AG09319 (cell line): ENCODE measurements around the gene DESI1.

Source experiments
- DNase-seq: peaks from one replicate; pipeline ENCODE4 v3.0.0-alpha.2; 2010; ENCODE audit warnings: low read depth; ENCODE audit errors: extremely low read depth
- TF ChIP-seq, protein P1 (sequence below): IDR thresholded peaks from 2 replicates; pipeline ENCODE4 v1.5.1; 2011; ENCODE audit warnings: low read depth, mild to moderate bottlenecking, inconsistent platforms, low read length, moderate library complexity

DESI1 gene

DNA sequence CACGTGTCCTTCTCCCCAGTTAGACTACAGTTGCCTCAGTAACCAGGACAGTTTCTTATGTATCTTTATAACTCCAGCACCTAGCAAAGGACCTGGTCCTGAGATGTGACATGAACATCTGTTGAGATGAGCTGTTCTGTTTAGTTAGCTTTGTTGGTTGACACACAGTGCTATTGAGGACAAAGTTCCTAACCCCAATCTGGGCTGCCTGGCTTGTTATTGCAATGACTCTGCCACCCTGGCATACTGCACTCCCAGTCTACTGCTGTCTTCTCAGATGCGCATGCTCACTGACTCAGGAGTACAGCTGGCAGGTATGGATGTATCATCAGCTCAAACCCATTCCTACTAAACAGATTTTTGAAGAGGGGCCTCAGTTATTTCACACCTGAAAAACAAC, 7.4 kb downstream of the DESI1 start:
- DNase-seq = no peak
- TF ChIP-seq, protein P1, sequence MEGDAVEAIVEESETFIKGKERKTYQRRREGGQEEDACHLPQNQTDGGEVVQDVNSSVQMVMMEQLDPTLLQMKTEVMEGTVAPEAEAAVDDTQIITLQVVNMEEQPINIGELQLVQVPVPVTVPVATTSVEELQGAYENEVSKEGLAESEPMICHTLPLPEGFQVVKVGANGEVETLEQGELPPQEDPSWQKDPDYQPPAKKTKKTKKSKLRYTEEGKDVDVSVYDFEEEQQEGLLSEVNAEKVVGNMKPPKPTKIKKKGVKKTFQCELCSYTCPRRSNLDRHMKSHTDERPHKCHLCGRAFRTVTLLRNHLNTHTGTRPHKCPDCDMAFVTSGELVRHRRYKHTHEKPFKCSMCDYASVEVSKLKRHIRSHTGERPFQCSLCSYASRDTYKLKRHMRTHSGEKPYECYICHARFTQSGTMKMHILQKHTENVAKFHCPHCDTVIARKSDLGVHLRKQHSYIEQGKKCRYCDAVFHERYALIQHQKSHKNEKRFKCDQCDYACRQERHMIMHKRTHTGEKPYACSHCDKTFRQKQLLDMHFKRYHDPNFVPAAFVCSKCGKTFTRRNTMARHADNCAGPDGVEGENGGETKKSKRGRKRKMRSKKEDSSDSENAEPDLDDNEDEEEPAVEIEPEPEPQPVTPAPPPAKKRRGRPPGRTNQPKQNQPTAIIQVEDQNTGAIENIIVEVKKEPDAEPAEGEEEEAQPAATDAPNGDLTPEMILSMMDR = no peak

DNA sequence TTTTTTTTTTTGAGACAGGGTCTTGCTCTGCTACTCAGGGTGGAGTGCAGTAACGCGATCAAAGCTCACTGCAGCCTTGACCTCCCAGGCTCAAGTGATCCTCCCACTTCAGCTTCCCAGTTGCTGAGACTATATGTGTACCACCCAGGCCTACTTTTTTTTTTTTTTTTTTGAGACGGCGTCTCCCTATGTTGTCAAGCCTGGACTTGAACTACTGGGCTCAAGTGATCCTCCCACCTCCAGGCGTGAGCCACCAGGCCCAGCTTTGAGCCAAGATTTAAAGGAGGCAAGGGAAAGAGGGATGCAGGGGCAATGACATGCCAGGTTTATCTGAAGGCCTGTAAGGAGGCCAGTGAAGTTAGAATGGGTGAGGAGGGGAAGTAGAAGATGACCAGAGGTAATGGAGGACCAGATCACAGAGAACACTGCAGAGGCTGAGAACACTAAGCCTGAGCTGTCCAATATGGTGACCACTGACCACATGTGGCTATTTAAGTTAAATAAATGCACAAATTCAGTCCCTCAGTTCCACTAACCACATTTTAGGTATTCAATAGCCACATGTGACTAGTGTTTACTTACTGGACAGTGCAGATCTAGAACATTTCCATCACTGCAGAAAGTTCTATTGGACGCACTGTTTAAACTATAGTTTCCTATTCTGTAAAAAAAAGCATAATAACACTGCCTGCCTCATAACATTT, 8.1 kb downstream of the DESI1 start:
- TF ChIP-seq, protein P1 = no peak
- DNase-seq = no peak

DNA sequence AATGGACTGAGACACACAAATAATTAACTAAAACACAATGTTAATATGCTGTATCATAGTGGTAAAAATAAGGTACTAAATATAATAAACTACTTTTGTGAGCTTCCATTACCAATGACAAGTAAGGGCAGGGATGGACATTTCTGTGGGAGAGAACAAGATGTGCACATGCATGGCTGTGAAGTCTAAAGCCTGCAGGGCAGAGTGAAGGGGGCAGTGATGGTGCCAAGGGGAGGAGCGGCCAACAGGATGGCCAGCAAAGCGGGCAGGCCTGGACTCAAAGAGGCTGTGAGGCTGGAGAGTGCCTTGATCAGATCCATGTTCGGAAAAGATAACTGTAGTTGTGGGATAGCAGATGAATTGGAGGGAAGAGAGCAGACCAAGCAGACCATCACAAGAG, 12.5 kb downstream of the DESI1 start:
- DNase-seq = no peak
- TF ChIP-seq, protein P1 = no peak

DNA sequence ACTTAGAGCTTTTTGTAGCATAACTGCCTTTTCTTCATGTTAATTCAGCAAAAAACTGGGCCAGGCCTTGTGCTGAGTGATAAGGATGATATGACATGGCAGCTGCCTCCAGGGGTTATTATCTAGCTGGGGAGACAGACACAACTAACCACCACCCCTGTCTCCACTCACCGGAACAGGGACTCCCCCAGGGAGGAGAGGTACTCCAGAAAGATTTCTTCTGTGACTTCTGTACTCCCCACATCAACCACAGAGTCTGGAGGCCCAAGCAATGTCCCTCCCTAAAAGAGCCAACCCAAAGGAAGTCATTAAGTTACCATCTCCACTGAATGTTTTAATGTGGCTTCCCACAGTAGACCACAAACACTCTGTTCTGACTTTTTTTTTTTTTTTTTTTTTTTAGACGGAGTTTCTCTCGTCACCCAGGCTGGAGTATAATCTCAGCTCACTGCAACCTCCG, 16.9 kb downstream of the DESI1 start:
- no peak for DNase-seq
- TF ChIP-seq, protein P1 = no peak

DNA sequence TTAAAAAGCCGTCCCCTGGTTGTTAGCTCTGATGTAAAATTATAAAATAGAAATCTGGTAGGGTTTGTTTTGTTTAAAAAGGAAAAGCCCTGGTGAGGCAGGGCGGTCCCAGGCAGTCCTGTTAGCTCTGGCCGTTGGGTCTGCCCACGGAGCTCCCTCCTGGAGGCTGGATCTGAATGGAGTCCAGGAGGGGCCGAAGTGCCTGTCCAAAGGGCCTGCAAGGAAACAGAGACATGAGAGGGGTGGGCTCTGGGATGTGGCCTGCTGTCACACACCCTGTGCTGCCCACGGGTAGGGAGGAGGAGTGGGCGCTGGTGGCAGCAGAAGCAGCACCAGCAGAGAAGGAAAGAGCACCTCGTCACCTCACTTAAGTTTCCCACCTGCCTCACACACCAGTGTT, 19.9 kb downstream of the DESI1 start:
- TF ChIP-seq, protein P1 = no peak
- DNase-seq = no peak

DNA sequence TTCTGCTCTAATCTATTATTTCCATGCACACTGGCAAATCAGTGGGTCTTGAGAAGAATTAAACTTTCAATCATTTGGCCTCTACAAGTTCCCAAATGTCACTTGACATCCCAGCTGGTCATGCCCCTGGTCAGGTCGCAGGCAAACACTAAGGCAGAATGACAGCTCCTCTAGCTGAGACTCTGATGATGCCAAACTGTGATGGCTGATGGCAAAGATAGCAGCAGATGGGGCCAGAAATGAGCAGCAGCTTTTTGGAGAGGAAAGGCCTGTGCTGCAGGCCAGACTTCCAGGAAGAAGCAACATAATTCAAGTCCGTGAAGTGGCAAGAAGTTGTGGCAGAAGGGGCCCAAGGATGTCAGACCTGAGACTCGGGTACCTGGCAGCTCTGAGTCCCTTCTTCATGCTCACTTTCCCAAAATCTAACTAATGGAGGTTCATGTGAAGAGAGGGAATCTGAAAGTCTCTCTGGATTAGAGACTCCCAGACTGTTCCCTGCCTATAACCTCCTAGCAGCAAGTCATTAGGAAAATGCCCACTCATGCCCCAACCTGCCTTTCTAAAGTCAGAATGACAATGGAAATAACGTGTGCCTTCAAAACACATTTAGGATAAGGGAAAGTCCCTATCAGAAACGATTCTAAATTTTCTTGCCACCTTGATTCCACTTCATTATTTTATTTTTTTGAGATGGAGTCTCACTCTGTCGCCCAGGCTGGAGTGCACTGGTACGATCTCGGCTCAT, 21.8 kb downstream of the DESI1 start:
- TF ChIP-seq, protein P1 = no peak
- no peak for DNase-seq

DNA sequence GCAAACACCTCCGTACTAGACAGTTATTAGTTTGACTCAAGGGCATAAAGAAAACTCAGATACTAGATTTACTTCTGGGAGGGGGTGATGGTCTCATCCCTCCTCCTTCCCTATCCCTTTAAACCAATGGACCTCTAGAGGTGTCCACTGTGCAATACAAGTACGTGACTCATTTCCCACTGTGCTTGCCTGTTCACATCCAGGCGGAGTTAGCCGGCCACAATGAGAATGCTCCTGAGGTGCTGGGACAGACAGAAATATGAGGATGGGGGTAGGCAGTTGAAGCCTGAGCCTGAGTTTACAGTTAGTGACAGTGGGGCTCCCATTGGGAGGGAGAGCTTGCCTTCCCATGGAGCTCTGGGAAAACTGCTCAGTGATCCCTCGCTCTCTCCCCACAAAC, 22.8 kb downstream of the DESI1 start:
- no peak for DNase-seq

More for the DNA sequence above, 22.8 kb downstream of the DESI1 start:
- TF ChIP-seq, protein P1 = no peak; the same call in 1 of the 2 replicates
